Nephron (organoid): ENCODE data around the gene CASKIN1.

ENCODE experiments used
- H3K27ac Mint-ChIP-seq, 3 experiments: 2 replicates each; pipeline ENCODE4 v1.8.0; 2020; ENCODE audit warnings: mixed read lengths in 3 of 3, mild to moderate bottlenecking in 2 of 3, moderate library complexity in 1 of 3
- H3K27me3 Mint-ChIP-seq: 2 replicates; pipeline ENCODE4 v1.8.0; 2021; ENCODE audit warnings: low read depth, mild to moderate bottlenecking, moderate library complexity, mixed read lengths
- H3K36me3 Mint-ChIP-seq: 2 replicates; pipeline ENCODE4 v1.8.0; 2020; ENCODE audit warnings: low read depth, mixed read lengths
- H3K4me1 Mint-ChIP-seq: 2 replicates; pipeline ENCODE4 v1.8.0; 2020; ENCODE audit warnings: mixed read lengths
- H3K4me3 Mint-ChIP-seq, 3 experiments: 2 replicates each; pipeline ENCODE4 v1.8.0; 2020; ENCODE audit warnings: mild to moderate bottlenecking in 3 of 3, mixed read lengths in 3 of 3, moderate library complexity in 2 of 3
- H3K9me3 Mint-ChIP-seq: 2 replicates; pipeline ENCODE4 v1.8.0; 2020; ENCODE audit warnings: mixed read lengths
- TF ChIP-seq, protein P1 (sequence below), 3 experiments: fragments of 200-600 bp; sonication (generic); IDR thresholded peaks; one replicate each; pipeline ENCODE4 v1.5.0; 2021; ENCODE audit warnings: antibody characterized with exemption in 3 of 3; ENCODE audit not compliant: unreplicated experiment in 3 of 3

Gene CASKIN1

DNA sequence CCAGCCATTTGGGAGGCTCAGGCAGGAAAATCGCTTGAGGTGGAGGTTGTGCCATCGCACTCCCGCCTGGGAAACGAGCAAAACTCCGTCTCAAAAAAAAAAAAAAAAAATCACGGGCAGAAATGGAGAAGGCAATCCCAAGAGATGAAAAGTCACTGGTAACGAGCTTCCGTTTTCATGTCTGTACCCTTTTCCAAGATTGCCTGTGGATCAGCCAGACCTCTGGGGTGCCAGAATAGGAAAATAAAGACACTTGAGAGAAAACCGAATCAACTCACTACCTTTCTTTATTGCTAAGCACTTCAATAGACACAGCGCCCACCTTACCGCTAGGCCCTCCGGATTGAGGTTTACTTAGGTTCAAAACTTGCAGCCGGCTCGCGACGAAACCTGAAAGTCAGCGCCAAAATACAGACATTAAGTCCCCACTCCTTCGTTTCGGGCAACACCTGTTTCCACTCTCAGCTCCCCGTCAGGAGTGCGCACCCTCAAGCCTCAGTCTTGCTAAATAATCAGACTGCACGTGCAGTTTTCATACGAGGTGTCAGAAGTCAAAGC lies 41.8 kb downstream of the CASKIN1 start:
- Mint-ChIP-seq H3K9me3 (no peaks in the 10 kb centered on the region), H3K4me1 (peaks cover 53% of the 10 kb centered on the region), H3K27me3 (no peaks in the 10 kb centered on the region), H3K36me3 (peaks cover 5% of the 10 kb centered on the region), H3K4me3 (peak overlapping the region; percentile 85 to 88 (median 85)), H3K27ac (peak overlapping the region; percentile 10 to 52 (median 37))
- TF ChIP-seq, protein P1, sequence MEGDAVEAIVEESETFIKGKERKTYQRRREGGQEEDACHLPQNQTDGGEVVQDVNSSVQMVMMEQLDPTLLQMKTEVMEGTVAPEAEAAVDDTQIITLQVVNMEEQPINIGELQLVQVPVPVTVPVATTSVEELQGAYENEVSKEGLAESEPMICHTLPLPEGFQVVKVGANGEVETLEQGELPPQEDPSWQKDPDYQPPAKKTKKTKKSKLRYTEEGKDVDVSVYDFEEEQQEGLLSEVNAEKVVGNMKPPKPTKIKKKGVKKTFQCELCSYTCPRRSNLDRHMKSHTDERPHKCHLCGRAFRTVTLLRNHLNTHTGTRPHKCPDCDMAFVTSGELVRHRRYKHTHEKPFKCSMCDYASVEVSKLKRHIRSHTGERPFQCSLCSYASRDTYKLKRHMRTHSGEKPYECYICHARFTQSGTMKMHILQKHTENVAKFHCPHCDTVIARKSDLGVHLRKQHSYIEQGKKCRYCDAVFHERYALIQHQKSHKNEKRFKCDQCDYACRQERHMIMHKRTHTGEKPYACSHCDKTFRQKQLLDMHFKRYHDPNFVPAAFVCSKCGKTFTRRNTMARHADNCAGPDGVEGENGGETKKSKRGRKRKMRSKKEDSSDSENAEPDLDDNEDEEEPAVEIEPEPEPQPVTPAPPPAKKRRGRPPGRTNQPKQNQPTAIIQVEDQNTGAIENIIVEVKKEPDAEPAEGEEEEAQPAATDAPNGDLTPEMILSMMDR (IDR thresholded peaks at IDR 0.05; ENCODE audit: unreplicated experiment in 3 of 3): no peak

DNA sequence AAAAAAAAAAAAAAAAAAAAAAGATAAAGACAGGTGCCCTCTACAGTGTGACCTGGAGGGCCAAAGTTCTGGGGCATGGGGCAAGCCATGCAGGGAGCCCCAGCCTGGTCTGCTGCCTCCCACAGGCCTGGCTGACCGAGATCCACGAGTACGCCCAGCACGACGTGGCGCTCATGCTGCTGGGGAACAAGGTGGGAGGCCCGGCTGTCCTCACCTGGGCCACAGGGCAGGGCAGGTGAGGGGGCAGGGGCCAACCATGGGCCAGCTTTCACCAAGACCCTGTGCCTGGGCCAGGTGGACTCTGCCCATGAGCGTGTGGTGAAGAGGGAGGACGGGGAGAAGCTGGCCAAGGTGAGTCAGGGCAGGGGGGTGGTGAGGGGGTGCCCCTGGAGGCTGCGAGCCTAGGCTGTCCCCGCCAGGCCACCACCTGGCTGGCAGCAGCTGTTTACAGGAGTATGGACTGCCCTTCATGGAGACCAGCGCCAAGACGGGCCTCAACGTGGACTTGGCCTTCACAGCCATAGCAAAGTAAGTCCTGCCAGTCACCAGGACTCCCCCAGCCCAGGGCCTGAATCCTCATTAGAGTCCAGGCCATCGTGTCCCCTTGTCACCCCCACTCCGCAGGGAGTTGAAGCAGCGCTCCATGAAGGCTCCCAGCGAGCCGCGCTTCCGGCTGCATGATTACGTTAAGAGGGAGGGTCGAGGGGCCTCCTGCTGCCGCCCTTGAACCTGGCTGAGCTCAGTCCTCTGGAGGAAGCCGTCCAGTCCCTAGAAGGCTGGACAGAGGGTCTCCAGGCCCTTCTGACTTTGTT lies 43.5 kb downstream of the CASKIN1 start:
- H3K4me3 Mint-ChIP-seq: peak overlapping the region; percentile 85 to 88 (median 85)
- TF ChIP-seq, protein P1 (IDR thresholded peaks at IDR 0.05; ENCODE audit: unreplicated experiment in 3 of 3): no peak
- H3K27me3 Mint-ChIP-seq: no peaks in the 10 kb centered on the region
- H3K36me3 Mint-ChIP-seq: peaks cover 5% of the 10 kb centered on the region
- H3K4me1 Mint-ChIP-seq: peaks cover 47% of the 10 kb centered on the region
- no peaks in the 10 kb centered on the region for H3K9me3 Mint-ChIP-seq
- peak overlapping the region; percentile 29 to 88 (median 52) for H3K27ac Mint-ChIP-seq

DNA sequence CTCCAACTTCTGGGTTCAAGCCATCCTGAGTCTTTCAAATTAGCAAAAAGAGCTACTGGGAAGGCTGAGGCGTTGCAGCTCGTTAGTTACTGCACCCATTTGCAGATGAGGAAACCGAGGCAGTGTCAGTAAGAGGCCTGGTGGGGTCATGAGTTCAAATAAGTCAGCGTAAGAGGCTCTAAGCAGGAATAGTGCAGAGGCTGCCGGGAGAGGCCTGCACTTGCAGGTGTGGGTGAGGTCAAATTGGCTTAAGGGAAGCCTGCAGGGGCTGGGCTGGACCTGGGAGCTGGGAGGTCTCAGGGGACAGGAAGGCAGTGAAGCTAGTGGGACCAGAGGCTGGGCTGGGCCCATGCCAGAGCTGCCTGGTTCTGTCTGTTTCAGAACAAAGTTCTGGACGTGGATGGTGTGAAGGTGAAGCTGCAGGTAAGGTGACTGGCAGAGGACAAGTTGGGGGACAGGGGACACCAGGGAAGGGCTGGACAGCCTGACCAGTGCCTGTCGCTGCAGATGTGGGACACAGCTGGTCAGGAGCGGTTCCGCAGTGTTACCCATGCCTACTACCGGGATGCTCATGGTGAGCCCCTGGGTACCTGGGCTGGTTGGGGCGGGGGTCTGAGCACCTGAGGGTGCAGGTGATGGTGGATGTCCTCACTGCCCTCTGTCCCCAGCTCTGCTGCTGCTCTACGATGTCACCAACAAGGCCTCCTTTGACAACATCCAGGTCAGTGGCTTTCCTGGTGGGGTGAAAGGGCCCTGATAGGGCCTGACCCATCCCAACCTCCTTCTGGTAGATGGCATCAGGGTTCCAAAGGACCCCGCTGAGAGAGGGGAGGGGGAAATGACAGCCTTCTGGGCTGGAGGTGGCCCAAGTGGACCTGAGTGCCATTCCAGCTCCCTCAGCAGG lies 45.0 kb downstream of the CASKIN1 start:
- no peaks in the 10 kb centered on the region for H3K9me3 Mint-ChIP-seq
- peaks cover 36% of the 10 kb centered on the region for H3K4me1 Mint-ChIP-seq
- H3K36me3 Mint-ChIP-seq: peaks cover 5% of the 10 kb centered on the region
- TF ChIP-seq, protein P1 (IDR thresholded peaks at IDR 0.05; ENCODE audit: unreplicated experiment in 3 of 3): no peak
- H3K27me3 Mint-ChIP-seq: no peaks in the 10 kb centered on the region
- peak overlapping the region in 1 of 3 experiments; percentile 33 for H3K27ac Mint-ChIP-seq
- H3K4me3 Mint-ChIP-seq: peak overlapping the region; percentile 78 to 85 (median 84)

DNA sequence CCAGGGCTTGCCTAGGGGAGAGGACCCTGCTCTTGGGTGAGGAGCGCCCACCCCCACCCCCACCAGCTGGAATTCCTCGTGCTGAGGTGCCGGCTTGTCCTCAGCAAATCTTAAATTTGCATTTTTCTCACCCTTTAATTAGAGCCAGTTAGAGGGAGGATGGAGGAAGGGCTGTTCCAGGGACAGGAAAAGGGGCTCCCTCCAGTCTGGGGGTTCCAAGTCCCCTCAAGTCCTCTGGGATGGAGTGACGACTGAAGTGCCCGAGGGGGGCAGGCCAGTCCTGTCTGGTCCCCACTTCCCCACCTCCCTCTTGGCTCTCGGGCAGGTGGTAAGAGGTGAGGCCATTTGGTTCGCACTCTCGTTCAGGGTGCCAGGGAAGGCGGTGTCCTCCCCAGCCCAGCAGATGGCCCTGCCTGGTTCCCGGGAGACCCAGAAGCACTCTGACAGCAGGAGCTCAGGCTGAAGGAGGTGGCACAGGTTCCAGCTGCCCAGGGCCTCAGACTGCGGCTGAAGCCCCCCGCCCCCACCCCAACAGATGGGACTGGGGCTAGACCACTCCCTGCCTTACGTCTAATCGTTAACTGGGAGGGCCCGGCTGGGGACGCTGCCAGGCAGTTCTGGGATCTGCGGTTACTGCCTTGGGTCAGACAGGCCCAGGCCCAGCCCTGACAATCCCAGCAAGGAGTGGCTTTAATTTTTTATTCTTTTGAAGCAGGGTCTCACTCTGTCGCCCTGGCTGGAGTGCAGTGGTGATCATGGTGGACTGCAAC lies 45.8 kb downstream of the CASKIN1 start:
- Mint-ChIP-seq H3K9me3 (no peaks in the 10 kb centered on the region), H3K4me1 (peaks cover 32% of the 10 kb centered on the region), H3K27ac (no peak overlapping the region), H3K36me3 (peaks cover 5% of the 10 kb centered on the region), H3K4me3 (peak overlapping the region; percentile 73 to 84 (median 78)), H3K27me3 (no peaks in the 10 kb centered on the region)
- TF ChIP-seq, protein P1 (IDR thresholded peaks at IDR 0.05; ENCODE audit: unreplicated experiment in 3 of 3): no peak

DNA sequence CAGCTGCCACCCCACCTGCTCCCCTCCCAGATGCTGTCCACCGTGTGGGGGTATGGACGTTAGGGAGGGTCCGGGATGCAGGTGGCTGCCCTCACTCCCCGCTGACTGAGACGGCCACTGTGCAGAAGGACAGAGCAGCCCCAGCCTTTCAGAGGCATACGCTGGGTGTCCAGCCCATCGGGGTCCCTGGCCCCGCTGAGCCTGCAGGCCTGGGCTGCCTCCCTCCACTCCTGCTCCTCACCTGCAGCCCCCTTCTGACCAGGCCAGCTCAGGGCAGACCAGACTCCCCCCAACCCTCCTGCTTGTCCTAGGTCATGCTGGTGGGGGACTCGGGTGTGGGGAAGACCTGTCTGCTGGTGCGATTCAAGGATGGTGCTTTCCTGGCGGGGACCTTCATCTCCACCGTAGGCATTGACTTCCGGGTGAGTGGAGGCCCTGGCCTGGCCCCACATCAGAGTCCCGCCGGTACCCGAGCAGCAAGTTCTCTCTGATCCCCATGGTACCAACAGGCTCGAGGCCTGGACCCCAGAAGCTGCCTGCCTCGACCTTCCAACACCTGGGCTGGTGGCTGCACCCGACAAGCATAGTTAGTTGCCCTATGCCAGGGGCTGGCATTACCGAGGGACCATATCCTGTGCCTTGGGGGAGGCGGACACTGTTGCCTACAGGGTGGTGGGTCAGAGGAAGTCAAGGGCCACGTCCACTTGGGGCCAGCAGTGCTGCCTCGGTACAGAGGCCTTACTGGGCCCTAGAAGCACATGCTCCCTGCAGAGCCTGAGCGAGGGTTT lies 46.6 kb downstream of the CASKIN1 start:
- no peaks in the 10 kb centered on the region for H3K27me3 Mint-ChIP-seq
- TF ChIP-seq, protein P1 (IDR thresholded peaks at IDR 0.05; ENCODE audit: unreplicated experiment in 3 of 3): no peak
- H3K27ac Mint-ChIP-seq: no peak overlapping the region
- H3K4me3 Mint-ChIP-seq: peak overlapping the region; percentile 72 to 73 (median 73)
- peaks cover 26% of the 10 kb centered on the region for H3K4me1 Mint-ChIP-seq
- H3K9me3 Mint-ChIP-seq: no peaks in the 10 kb centered on the region
- peaks cover 5% of the 10 kb centered on the region for H3K36me3 Mint-ChIP-seq
